ENCODE data around the gene FADS3. TPM values are rescaled to one million over a fixed set of nuclear protein-coding genes. Genes with fewer than 3 reads are reported as not detected.

The FADS3 gene
- total and polyA plus RNA-seq, 2 of the 4 experiments (the other 2 are of a cell fraction), result 54.5 to 110 TPM

DNA sequence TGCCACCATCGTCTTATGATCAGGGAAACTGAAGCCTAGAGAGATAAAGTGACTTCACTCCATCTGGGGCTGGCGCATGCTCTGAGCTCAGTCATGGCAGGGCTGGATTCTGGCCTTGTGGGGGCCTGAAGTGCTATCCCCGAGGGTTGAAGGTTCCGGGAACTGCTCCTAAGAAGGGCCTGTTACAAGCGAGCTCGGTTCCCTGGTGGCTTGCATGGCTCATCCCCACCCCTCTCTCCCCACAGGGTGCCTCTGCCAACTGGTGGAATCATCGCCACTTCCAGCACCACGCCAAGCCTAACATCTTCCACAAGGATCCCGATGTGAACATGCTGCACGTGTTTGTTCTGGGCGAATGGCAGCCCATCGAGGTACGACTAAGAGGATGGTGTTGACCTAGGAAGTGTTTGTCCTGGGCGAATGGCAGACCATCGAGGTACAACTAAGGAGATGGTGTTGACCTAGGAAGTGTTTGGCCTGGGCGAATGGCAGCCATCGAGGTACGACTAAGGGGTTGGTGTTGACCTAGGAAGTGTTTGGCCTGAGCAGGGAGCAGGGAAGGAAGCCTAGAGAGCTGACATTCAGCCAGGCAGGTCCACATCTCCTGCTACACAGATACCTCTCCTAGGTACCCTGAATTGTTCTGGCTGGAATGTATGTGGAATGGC is 43.3 kb downstream of the FADS3 start:
- intact Hi-C loops (cut with micrococcal nuclease), result no loop called here
- no TSS peak for BruUV-seq (replicated peaks)

More for the DNA sequence above, 43.3 kb downstream of the FADS3 start:
- ChIA-PET POLR2A (ENCODE audit: unreplicated experiment) (no interaction called here), CTCF (no interaction called here)
- no peak overlapping the region for H3K4me2 ChIP-seq (ENCODE audit: low read depth, low read length)
- H3K4me1 ChIP-seq (ENCODE audit: control insufficient read depth, insufficient read depth, low read length), result no peaks in the 10 kb centered on the region
- H3K4me3 ChIP-seq (ENCODE audit: insufficient read depth, low read depth, low read length), result no peak overlapping the region
- no peaks in the 10 kb centered on the region for H3K27me3 ChIP-seq (ENCODE audit: control insufficient read depth, insufficient read depth, low read length)
- H4K20me1 ChIP-seq (ENCODE audit: insufficient read depth, low read length), result 0 out of 2 replicates have a peak, but pooled peaks cover 3% of the 10 kb centered on the region
- H3K56ac ChIP-seq (ENCODE audit: extremely low read depth, insufficient read depth, low read length), result no peak overlapping the region
- no peak overlapping the region for H2BK120ac ChIP-seq (ENCODE audit: low read depth, low read length)
- H2AFZ ChIP-seq (replicated peaks; ENCODE audit: low read length, poor library complexity), result no peak overlapping the region
- no peak overlapping the region for H2BK5ac ChIP-seq (ENCODE audit: low read depth, low read length, poor library complexity, severe bottlenecking)
- DNase-seq, result no peak
- peak overlapping the region; percentile 45 for H2AK9ac ChIP-seq (replicated peaks; ENCODE audit: low read depth, low read length, poor library complexity)
- H3K79me1 ChIP-seq (ENCODE audit: low read depth in 1 of 2, low read length in 2 of 2), result no peaks in the 10 kb centered on the region
- H2BK15ac ChIP-seq (ENCODE audit: low read depth, low read length), result no peak overlapping the region
- H3K4ac ChIP-seq (ENCODE audit: low read depth, low read length), result no peak overlapping the region
- WGBS, 2 experiments (ENCODE audit: extremely low coverage in 2 of 2, insufficient read length in 1 of 2), result 93% methylated on average over 10 of the region's 18 CpGs; no CpG with 5 or more reads in 1 of the 2 experiments
- TF ChIP-seq POLR2A (IDR thresholded peaks at IDR 0.05; ENCODE audit: low read depth, low read length) (no peak), MAFK (IDR thresholded peaks at IDR 0.05; ENCODE audit: low read depth, low read length) (no peak), RAD21 (IDR thresholded peaks at IDR 0.05; ENCODE audit: low read length) (no peak), CEBPB (IDR thresholded peaks at IDR 0.05; ENCODE audit: low read depth, low read length) (no peak), SMC3 (IDR thresholded peaks at IDR 0.05; ENCODE audit: low read depth, low read length) (no peak), MAZ (IDR thresholded peaks at IDR 0.05; ENCODE audit: borderline replicate concordance, low read depth, low read length) (no peak)
- TF ChIP-seq, protein P1, sequence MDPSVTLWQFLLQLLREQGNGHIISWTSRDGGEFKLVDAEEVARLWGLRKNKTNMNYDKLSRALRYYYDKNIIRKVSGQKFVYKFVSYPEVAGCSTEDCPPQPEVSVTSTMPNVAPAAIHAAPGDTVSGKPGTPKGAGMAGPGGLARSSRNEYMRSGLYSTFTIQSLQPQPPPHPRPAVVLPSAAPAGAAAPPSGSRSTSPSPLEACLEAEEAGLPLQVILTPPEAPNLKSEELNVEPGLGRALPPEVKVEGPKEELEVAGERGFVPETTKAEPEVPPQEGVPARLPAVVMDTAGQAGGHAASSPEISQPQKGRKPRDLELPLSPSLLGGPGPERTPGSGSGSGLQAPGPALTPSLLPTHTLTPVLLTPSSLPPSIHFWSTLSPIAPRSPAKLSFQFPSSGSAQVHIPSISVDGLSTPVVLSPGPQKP (IDR thresholded peaks at IDR 0.05; ENCODE audit: borderline replicate concordance, low read depth, low read length), result no peak
- TF ChIP-seq, protein P2, sequence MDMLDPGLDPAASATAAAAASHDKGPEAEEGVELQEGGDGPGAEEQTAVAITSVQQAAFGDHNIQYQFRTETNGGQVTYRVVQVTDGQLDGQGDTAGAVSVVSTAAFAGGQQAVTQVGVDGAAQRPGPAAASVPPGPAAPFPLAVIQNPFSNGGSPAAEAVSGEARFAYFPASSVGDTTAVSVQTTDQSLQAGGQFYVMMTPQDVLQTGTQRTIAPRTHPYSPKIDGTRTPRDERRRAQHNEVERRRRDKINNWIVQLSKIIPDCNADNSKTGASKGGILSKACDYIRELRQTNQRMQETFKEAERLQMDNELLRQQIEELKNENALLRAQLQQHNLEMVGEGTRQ (IDR thresholded peaks at IDR 0.05; ENCODE audit: low read depth, low read length), result no peak
- H3K27ac ChIP-seq (ENCODE audit: insufficient read depth, low read length), result no peak overlapping the region
- no peak for ATAC-seq (ENCODE audit: low read depth)
- H3K18ac ChIP-seq (ENCODE audit: low read depth, low read length), result no peak overlapping the region
- in situ Hi-C loops (cut with MboI; ENCODE audit: low sequenced_read_pairs) (no loop called here), dilution Hi-C loops (cut with HindIII; ENCODE audit: low sequenced_read_pairs, unreplicated experiment) (no loop called here)
- no peak overlapping the region for H2AK5ac ChIP-seq (ENCODE audit: low read depth, low read length)
- no peak overlapping the region for H4K91ac ChIP-seq (ENCODE audit: insufficient read depth, low read depth, low read length)
- H4K8ac ChIP-seq (ENCODE audit: low read depth in 2 of 2, low read length in 2 of 2), result no peak overlapping the region
- H3K14ac ChIP-seq (replicated peaks; ENCODE audit: low read depth, low read length), result no peak overlapping the region
- peaks cover 49% of the 10 kb centered on the region for H3K36me3 ChIP-seq (ENCODE audit: control insufficient read depth, insufficient read depth, low read length)
- 0 out of 2 replicates have a peak, but pooled peaks cover 3% of the 10 kb centered on the region for H3K9me1 ChIP-seq (ENCODE audit: insufficient read depth, low read length)
- no peak overlapping the region for H3K9ac ChIP-seq (ENCODE audit: low read depth, low read length)
- H4K5ac ChIP-seq (ENCODE audit: low read depth, low read length), result no peak overlapping the region
- no peaks in the 10 kb centered on the region for H3K9me3 ChIP-seq (ENCODE audit: control insufficient read depth, insufficient read depth, low read length)
- H2BK20ac ChIP-seq (ENCODE audit: low read depth, low read length), result no peak overlapping the region
- no peak overlapping the region for H3K23ac ChIP-seq (ENCODE audit: low read depth, low read length)
